Measurements from ENCODE around the gene SELENOM.
"Not testable (repeated sequence)": the region's sequence is repeated elsewhere in the genome, so short reads cannot be mapped to it uniquely, and the experiment has no call there.

Gene SELENOM

DNA sequence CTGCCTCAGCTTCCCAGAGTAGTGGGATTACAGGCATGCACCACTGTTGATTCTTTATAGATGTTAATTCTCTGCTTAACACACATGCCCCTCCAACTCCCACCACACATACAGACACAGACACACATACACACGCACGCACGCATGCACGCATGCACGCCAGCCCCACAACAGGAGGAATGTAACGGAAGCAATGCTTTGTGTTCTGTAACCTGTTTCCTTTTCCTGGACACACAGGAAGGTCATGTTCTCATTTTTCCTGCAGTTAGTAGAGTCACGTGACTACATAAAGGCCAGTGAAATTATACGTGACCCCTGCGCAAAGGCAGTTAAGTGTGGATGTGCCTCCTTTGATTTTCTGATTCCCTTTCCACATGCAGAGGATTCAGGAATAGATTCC is 34.2 kb downstream of the SELENOM start:
- not testable (repeated sequence) for DNase-seq

GRCh38 chr22:31069691-31070314 is 37.6 kb downstream of the SELENOM start:
- DNase-seq = not testable (repeated sequence)

- no peak for DNase-seq
Measured at GRCh38 chr22:31068970-31069369, 38.4 kb downstream of the SELENOM start.

- DNase-seq = no peak
Measured at GRCh38 chr22:31064369-31064768, 43.0 kb downstream of the SELENOM start.

DNA sequence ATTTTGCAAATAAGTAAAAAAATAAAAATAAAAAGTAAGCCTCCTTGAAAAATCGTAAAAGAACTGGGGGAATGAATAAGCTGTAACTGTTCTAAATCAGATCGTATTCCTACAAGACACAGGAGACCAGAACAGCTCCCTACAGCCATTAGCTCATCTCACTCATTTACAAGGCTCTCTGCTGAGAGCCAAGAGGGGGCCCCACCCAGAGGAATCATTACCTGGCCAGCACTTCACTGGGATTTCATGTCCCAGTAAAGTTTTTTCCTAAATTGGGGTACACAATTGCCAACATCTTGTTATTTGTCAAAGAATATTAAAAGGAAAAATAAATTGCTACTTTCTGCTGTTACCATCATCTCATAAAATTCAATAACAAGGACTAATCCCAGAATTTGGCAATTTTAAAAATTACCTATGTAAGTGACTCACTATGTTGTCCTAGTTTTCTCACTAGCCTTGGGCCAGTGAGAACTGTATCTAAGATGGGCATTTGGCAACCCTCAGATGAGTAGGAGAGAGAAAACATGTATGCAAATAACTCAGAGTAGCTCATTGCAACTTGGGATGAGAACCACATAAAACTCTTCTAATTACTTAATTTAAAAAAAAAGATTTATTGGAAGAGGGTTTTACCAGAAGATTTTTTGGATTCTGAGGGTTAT is 44.7 kb downstream of the SELENOM start:
- DNase-seq = no peak

DNA sequence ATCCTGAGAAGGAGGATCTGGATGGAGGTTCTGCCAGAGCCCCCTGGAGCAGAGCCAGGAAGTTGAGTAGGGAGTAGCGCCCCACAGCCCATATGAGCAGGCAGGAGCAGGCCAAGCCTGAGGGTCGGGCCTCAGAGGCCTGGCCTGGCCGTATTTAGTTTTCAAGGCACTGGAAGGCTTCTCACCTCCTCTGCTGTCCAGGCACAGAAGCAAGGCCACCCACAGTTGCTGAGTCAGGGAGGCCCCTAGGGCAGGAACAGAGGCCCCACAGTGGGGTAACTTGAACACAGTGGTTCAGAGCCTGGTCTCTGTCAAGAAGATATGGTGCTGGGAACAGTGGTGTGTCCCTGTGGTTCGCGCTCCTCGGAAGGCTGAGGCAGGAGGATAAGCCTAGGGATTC is 47.7 kb downstream of the SELENOM start:
- not testable (repeated sequence) for DNase-seq

DNA sequence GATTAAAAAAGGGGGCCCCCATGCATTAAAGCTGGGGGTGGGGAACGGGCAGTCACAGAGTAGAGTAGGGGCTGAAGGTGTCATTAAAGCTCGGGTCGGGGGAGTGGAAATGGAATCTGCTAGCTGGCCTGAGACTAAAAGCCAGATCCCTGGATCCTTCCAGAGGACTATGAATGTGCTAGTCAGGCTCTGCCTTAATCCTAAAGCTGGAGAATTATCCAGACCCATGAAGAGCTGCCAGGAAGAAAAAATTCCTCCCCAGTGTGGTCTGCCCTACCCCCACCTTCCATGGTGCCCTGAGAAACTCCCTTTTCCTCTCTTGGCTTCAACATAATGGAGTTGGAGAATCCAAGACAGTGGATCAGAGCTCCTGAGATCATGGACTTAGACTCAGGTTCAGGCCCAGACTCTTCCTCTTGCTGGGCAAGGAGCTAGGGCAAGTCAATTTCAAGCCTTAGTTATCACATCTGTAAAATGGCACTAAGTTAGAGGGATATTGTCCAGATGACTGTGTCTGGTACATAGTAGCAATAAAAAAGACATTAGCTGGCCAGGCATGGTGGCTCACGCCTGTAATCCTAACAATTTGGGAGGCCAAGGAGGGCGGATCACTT is 50.3 kb downstream of the SELENOM start:
- no peak for DNase-seq

GRCh38 chr22:31055635-31056159 is 51.7 kb downstream of the SELENOM start:
- DNase-seq = no peak

DNA sequence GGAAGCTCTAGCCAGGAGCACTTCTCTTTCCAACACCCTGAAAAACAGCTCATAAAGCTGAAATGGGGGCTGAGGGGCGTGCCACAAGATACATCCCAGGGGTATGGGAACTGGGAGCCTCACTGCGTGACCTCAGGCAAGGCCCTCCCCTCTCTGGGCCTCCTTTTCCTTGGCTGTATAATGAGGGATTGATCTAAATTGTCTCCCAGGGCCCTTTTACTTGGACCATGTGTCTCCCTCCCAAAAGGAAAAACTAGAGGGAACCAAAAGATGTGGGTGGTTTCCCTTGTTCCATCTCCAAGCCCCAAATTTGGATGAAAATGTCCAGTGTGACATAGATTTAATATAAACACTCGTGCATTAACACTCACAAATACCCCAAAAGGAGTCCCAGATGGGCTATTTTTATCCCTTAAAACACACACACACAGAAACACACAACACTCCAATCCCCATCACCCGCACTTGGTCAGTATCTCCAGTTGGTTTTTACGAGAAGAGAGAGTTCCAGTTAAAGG is 52.2 kb downstream of the SELENOM start:
- no peak for DNase-seq
